ENCODE data around the gene HCRTR1. TPM values are rescaled to one million over a fixed set of nuclear protein-coding genes. Genes with fewer than 3 reads are reported as not detected.

The HCRTR1 gene
- total and polyA plus RNA-seq, 7 donors, result 0.03 TPM; not detected in 6

DNA sequence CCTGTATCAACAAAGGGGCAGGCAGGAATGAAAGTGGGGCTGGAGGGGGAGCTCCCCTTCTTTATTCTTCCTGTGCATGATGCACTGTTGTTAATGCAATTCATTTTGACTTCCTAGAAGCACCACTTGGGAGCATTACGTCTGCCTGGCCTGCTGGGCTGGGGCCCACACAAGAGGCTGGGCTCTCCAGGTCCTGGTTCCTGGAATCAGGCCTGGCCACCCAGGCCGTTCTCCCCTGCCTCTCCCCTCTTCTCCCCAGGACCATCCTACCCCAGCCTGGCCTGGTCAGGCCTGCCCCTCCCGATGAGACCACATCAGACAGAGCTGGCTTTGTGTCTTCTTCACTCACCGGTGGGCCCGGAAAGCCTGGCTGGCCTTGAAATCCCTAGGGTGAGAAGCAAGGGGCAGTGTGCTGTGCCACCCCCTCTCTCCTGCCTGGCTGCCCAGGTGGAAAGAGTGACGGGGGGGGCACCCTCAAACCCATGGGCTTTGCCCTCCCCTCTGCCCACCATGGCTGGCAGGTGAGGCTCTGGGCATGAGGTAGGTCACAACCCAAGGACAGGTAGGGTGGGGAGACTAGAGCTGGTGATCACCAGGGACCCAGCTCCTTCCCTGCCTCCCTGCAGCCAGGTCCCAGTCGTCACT lies 47.9 kb downstream of the HCRTR1 start:
- intact Hi-C loops (cut with DNase I), result loop anchor here (10.0 kb wide), 1 partner anchor 299 kb away; no protein-coding TSS in a partner anchor
- H3K27me3 ChIP-seq, result no peaks in the 10 kb centered on the region
- WGBS, 2 donors, result 74 to 86% methylated on average over 7 of the region's 7 CpGs
- H3K27ac ChIP-seq, result peak overlapping the region in 2 of 4 donors; percentile 63 to 70
- TF ChIP-seq, protein P1, sequence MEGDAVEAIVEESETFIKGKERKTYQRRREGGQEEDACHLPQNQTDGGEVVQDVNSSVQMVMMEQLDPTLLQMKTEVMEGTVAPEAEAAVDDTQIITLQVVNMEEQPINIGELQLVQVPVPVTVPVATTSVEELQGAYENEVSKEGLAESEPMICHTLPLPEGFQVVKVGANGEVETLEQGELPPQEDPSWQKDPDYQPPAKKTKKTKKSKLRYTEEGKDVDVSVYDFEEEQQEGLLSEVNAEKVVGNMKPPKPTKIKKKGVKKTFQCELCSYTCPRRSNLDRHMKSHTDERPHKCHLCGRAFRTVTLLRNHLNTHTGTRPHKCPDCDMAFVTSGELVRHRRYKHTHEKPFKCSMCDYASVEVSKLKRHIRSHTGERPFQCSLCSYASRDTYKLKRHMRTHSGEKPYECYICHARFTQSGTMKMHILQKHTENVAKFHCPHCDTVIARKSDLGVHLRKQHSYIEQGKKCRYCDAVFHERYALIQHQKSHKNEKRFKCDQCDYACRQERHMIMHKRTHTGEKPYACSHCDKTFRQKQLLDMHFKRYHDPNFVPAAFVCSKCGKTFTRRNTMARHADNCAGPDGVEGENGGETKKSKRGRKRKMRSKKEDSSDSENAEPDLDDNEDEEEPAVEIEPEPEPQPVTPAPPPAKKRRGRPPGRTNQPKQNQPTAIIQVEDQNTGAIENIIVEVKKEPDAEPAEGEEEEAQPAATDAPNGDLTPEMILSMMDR (IDR thresholded peaks at IDR 0.05), result no peak
- TF ChIP-seq EP300 (IDR thresholded peaks at IDR 0.05), result no peak
- TF ChIP-seq POLR2AphosphoS5 (IDR thresholded peaks at IDR 0.05), result no peak
- TF ChIP-seq POLR2A (IDR thresholded peaks at IDR 0.05), result no peak
- H3K4me1 ChIP-seq, result peaks cover 0 to 49% (median 38%) of the 10 kb centered on the region in 4 donors
- no peak overlapping the region for H3K4me3 ChIP-seq
- no peaks in the 10 kb centered on the region for H3K9me3 ChIP-seq
- DNase-seq, result no peak
- peaks cover 0 to 26% (median 5%) of the 10 kb centered on the region in 4 donors for H3K36me3 ChIP-seq

DNA sequence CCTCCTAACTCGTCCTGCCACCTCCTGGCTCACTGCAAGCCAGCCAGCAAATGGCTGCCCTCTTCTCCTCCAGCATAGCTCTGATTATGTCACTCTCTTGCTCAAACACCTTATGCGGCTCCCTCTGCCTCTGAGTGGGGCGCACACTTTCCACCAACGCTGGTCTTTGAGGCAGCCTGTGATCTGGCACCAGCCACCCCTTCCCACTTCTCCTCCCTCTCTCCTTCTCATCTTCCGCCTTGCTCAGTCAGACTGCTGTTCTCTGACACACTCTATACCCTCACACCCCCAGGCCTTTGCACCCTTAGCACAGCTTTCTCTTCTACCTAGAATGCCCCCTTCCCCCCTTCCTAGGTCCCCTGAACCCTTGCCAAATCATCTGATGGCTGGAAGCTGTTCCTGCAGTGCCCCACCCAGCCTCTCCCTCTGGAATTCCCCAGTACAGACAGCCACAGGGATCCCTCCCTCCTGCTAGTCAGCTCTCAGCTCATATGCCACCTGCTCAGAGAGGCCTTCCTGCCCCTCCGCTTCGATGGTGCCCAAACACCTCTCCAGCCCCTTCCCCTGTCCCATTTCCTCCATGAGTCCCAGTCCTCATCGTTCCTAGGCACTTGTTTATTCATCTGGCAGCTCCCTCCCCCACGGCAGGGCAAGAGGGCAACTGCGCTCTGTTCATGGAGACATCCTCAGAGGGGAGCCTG lies 48.9 kb downstream of the HCRTR1 start:
- Histone ChIP-seq H3K27ac (peak overlapping the region; percentile 14 to 70 (median 60)), H3K4me1 (peaks cover 0 to 60% (median 49%) of the 10 kb centered on the region in 4 donors), H3K27me3 (no peaks in the 10 kb centered on the region), H3K36me3 (peaks cover 0 to 19% (median 5%) of the 10 kb centered on the region in 4 donors), H3K4me3 (no peak overlapping the region), H3K9me3 (no peaks in the 10 kb centered on the region)
- intact Hi-C loops (cut with DNase I), result loop anchor here (1.0 to 10.0 kb wide), 2 partner anchors 38 to 298 kb away; partner anchors contain the start of gene COL16A1
- TF ChIP-seq POLR2AphosphoS5 (IDR thresholded peaks at IDR 0.05), result peak in 1 of 4 donors; percentile 19
- TF ChIP-seq, protein P1 (IDR thresholded peaks at IDR 0.05), result no peak
- no peak for DNase-seq
- WGBS, 2 donors, result 19 to 58% methylated on average over 10 of the region's 10 CpGs

DNA sequence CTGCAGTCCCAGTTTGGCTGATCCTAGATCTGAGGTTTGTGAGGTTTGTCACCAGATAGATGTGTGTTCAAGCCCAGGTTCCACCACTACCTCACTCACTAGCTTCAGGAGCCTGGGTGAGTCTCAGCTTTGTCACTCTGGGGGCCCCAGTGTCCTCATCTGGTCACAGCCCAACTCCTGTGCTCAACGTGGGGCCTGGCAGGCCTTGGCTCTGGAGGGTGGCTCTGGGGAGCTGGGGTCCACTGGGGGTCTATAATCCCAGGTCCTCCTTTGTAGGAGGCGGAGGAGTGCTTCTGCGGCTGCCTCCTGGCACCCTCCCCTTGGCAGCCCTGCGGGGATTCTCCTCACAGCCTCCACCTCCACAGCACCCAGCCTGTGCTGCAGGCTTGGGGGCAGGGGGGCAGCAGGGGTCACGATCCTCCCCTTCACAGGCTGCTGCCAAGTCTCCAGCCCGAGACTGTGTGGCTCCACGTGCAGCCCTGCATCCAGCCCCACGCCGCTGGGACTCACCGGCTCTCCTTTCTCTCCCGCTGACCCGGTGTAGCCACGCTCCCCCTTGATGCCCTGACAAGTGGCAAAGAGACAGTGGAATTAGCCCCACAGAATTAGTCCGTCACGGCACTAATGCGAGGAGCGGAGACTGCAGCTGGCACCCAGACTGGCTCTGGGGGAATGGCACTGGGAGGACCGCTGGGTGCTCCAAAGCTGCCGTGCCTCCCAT lies 49.7 kb downstream of the HCRTR1 start:
- H3K27ac ChIP-seq, result peak overlapping the region; percentile 14 to 70 (median 60)

DNA sequence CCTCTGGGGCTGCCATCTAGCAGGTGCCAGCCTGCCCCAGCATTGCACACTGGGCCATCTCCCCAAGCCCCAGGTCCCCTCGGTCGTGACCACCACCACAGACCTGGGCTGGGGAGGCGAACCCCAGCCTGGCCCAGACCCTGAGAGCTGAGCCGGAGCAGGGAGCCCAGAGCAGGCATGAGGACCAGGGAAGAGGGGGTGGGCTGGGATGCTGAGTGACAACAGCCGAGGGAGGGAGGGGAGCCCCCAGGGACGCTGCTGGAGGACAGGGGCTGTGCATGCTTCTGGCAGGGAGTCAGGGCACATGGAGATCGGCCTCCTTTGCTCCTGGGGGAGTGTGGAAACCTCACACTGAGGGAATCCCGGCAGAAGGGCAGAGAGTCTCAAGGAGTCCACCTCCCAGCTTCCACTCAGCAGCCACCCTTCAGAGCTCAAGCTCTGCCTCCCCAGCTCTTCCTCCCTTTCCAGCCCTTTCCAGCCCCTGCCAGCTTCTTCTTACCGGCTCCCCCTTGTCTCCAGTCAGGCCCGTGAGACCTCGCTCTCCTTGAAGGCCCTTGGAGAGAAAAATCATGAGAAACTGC lies 50.9 kb downstream of the HCRTR1 start:
- no peak for DNase-seq
- H3K36me3 ChIP-seq, result peaks cover 0 to 20% (median 3%) of the 10 kb centered on the region in 4 donors
- TF ChIP-seq, protein P1 (IDR thresholded peaks at IDR 0.05), result no peak
- TF ChIP-seq POLR2A (IDR thresholded peaks at IDR 0.05) (no peak), EP300 (IDR thresholded peaks at IDR 0.05) (no peak), POLR2AphosphoS5 (IDR thresholded peaks at IDR 0.05) (no peak)
- intact Hi-C loops (cut with DNase I), result loop anchor here (2.0 to 10.0 kb wide), 2 partner anchors 46 to 296 kb away; no protein-coding TSS in a partner anchor
- H3K4me1 ChIP-seq, result peaks cover 0 to 79% (median 66%) of the 10 kb centered on the region in 4 donors
- H3K27ac ChIP-seq, result peak overlapping the region in 3 of 4 donors; percentile 4 to 82 (median 81)
- no peaks in the 10 kb centered on the region for H3K27me3 ChIP-seq
- no peaks in the 10 kb centered on the region for H3K9me3 ChIP-seq
- no peak overlapping the region for H3K4me3 ChIP-seq
- 86% methylated on average over 11 of the region's 11 CpGs for WGBS, 2 donors

More for the DNA sequence above, 49.7 kb downstream of the HCRTR1 start:
- TF ChIP-seq POLR2A (IDR thresholded peaks at IDR 0.05) (no peak), POLR2AphosphoS5 (IDR thresholded peaks at IDR 0.05) (no peak), EP300 (IDR thresholded peaks at IDR 0.05) (no peak)
- TF ChIP-seq, protein P1 (IDR thresholded peaks at IDR 0.05), result no peak
- Histone ChIP-seq H3K9me3 (no peaks in the 10 kb centered on the region), H3K4me1 (peaks cover 0 to 68% (median 55%) of the 10 kb centered on the region in 4 donors), H3K27me3 (no peaks in the 10 kb centered on the region), H3K4me3 (no peak overlapping the region), H3K36me3 (peaks cover 0 to 20% (median 4%) of the 10 kb centered on the region in 4 donors)
- DNase-seq, result no peak
- 80 to 88% methylated on average over 19 of the region's 19 CpGs for WGBS, 2 donors
- intact Hi-C loops (cut with DNase I), result loop anchor here (10.0 kb wide), 1 partner anchor 298 kb away; no protein-coding TSS in a partner anchor

Data from sigmoid colon (tissue), 7 donors.